T-helper 1 cell treated with Interleukin-12 subunit alpha and Interleukin-12 subunit beta and Interleukin-4 antibody, amounts not matched to agents 30 ng/mL and 1 ng/mL, for 36 hours (primary cell): Measurements from ENCODE around the gene CUX1. TPM values are rescaled to one million over a fixed set of nuclear protein-coding genes. Genes with fewer than 3 reads are reported as not detected.

Experiments used
- intact Hi-C: fragments of 100-400 bp; cut with micrococcal nuclease; formaldehyde crosslinking; loops from one replicate; pipeline ENCODE4 v1.15.1; 2024
- total RNA-seq: library from RNA; stranded (reverse); gene quantifications from 2 replicates; pipeline ENCODE4 v1.2.3, GENCODE V29; 2022

CUX1 gene
- total RNA-seq, 1 donor from 2014 or later: 24.5 TPM

GRCh38 chr7:101951757-101952156 is 134.3 kb downstream of the CUX1 start:
- intact Hi-C loops: no loop called here

GRCh38 chr7:101952355-101953247 is 135.2 kb downstream of the CUX1 start:
- intact Hi-C loops: no loop called here

GRCh38 chr7:101953248-101953819 is 135.9 kb downstream of the CUX1 start:
- intact Hi-C loops: no loop called here

- intact Hi-C loops: no loop called here
Observed at GRCh38 chr7:101954499-101954898, 137.1 kb downstream of the CUX1 start.

GRCh38 chr7:101956130-101956529 is 138.7 kb downstream of the CUX1 start:
- intact Hi-C loops: no loop called here

GRCh38 chr7:101957744-101958525 is 140.5 kb downstream of the CUX1 start:
- intact Hi-C loops: no loop called here

GRCh38 chr7:101959342-101959741 is 141.9 kb downstream of the CUX1 start:
- intact Hi-C loops: no loop called here

GRCh38 chr7:101959829-101960228 is 142.4 kb downstream of the CUX1 start:
- intact Hi-C loops: no loop called here

- intact Hi-C loops: no loop called here
Observed at GRCh38 chr7:101960323-101960722, 142.9 kb downstream of the CUX1 start.

GRCh38 chr7:101960985-101961708 is 143.7 kb downstream of the CUX1 start:
- intact Hi-C loops: no loop called here

- intact Hi-C loops: no loop called here
Observed at GRCh38 chr7:101961811-101962210, 144.4 kb downstream of the CUX1 start.

GRCh38 chr7:101963693-101964092 is 146.3 kb downstream of the CUX1 start:
- intact Hi-C loops: no loop called here

GRCh38 chr7:101964680-101965452 is 147.4 kb downstream of the CUX1 start:
- intact Hi-C loops: no loop called here

GRCh38 chr7:101968720-101969466 is 151.5 kb downstream of the CUX1 start:
- intact Hi-C loops: no loop called here

- intact Hi-C loops: no loop called here
Observed at GRCh38 chr7:101969997-101970585, 152.7 kb downstream of the CUX1 start.

- intact Hi-C loops: no loop called here
Observed at GRCh38 chr7:101970801-101971200, 153.4 kb downstream of the CUX1 start.

GRCh38 chr7:101971457-101971856 is 154.0 kb downstream of the CUX1 start:
- intact Hi-C loops: no loop called here

GRCh38 chr7:101972627-101973026 is 155.2 kb downstream of the CUX1 start:
- intact Hi-C loops: no loop called here

- intact Hi-C loops: no loop called here
Observed at GRCh38 chr7:101973130-101973529, 155.7 kb downstream of the CUX1 start.
